H1 (cell line): ENCODE data around the gene HTR5A. TPM values are rescaled to one million over a fixed set of nuclear protein-coding genes. Genes with fewer than 3 reads are reported as not detected.

Source experiments
- CTCF ChIA-PET: fragments of 300-600 bp; sonication (Branson Sonifier 250); formaldehyde crosslinking; loops from one replicate; lab custom pipeline; 2021; ENCODE audit not compliant: partially characterized antibody; lab: Charles Lee
- POLR2A ChIA-PET: fragments of 300-600 bp; sonication (Branson Sonifier 250); formaldehyde crosslinking; loops from one replicate; lab custom pipeline; 2021; ENCODE audit warnings: inconsistent platforms; ENCODE audit not compliant: partially characterized antibody; lab: Charles Lee
- DNase-seq, 2 experiments: peaks; one replicate each; pipeline versions ENCODE4 v3.0.0 to v3.0.0-alpha.2; 2010 to 2022; ENCODE audit warnings: low spot score in 2 of 2, low read depth in 1 of 2, mixed read lengths in 1 of 2
- FAIRE-seq: peaks from 2 replicates; lab custom pipeline; 2011; peaks lifted over from hg19 to GRCh38; lab: Jason Lieb, UNC
- H2AFZ ChIP-seq: 2 replicates; pipeline ENCODE4 v1.8.1; 2012; ENCODE audit warnings: low read length, inconsistent platforms
- H2AK5ac ChIP-seq: 2 replicates; pipeline ENCODE4 v1.6.1; 2013; ENCODE audit warnings: low read depth, low read length
- H2BK120ac ChIP-seq: replicated peaks from 2 replicates; pipeline ENCODE3; 2013; ENCODE audit warnings: low read depth, low read length, inconsistent platforms
- H2BK12ac ChIP-seq: 2 replicates; pipeline ENCODE4 v1.6.1; 2013; ENCODE audit warnings: low read depth, low read length
- H2BK15ac ChIP-seq: 2 replicates; pipeline ENCODE4 v1.6.1; 2013; ENCODE audit warnings: low read length
- H2BK20ac ChIP-seq: 2 replicates; pipeline ENCODE4 v1.6.1; 2013; ENCODE audit warnings: low read length
- H2BK5ac ChIP-seq: 2 replicates; pipeline ENCODE4 v1.6.1; 2013; ENCODE audit warnings: low read depth, low read length
- H3K14ac ChIP-seq: 2 replicates; pipeline ENCODE4 v1.6.1; 2013; ENCODE audit warnings: inconsistent platforms; ENCODE audit not compliant: insufficient read length
- H3K18ac ChIP-seq: 2 replicates; pipeline ENCODE4 v1.6.1; 2013; ENCODE audit warnings: low read length; ENCODE audit errors: extremely low read depth
- H3K23ac ChIP-seq: 2 replicates; pipeline ENCODE4 v1.6.1; 2013; ENCODE audit warnings: inconsistent platforms; ENCODE audit not compliant: insufficient read length
- H3K23me2 ChIP-seq: 2 replicates; pipeline ENCODE4 v1.6.1; 2013; ENCODE audit warnings: low read depth, low read length
- H3K27ac ChIP-seq: 2 replicates; pipeline ENCODE4 v1.6.1; 2011; ENCODE audit warnings: low read depth, low read length, inconsistent platforms
- H3K27me3 ChIP-seq, 4 experiments: replicated peaks in 1 of 4; 1 replicate in 1 of 4; 2 replicates in 3 of 4; pipeline versions ENCODE4 v1.6.1 to v1.8.1; 2011 to 2013; ENCODE audit warnings: low read length in 3 of 4, mild to moderate bottlenecking in 3 of 4, inconsistent platforms in 2 of 4, mixed read lengths in 2 of 4, moderate library complexity in 1 of 4; ENCODE audit not compliant: control insufficient read depth in 3 of 4, insufficient read depth in 3 of 4; ENCODE audit errors: extremely low read depth in 1 of 4
- H3K36me3 ChIP-seq, 4 experiments: 2 replicates each; pipeline versions ENCODE4 v1.6.1 to v1.8.1; 2011 to 2013; ENCODE audit warnings: mild to moderate bottlenecking in 4 of 4, low read length in 3 of 4, moderate library complexity in 2 of 4, control low read depth in 1 of 4, inconsistent platforms in 1 of 4; ENCODE audit not compliant: insufficient read depth in 4 of 4, control insufficient read depth in 2 of 4
- H3K4ac ChIP-seq: replicated peaks from 2 replicates; pipeline ENCODE3; 2013; ENCODE audit warnings: low read length, low read depth, mixed read lengths, inconsistent platforms; ENCODE audit not compliant: insufficient read length
- H3K4me1 ChIP-seq, 4 experiments: replicated peaks in 1 of 4; 1 replicate in 1 of 4; 2 replicates in 3 of 4; pipeline versions ENCODE4 v1.6.1 to v1.8.1; 2011 to 2013; ENCODE audit warnings: low read length in 3 of 4, inconsistent platforms in 2 of 4, mixed read lengths in 1 of 4; ENCODE audit not compliant: insufficient read depth in 4 of 4, control insufficient read depth in 3 of 4
- H3K4me2 ChIP-seq, 2 experiments: 2 replicates each; pipeline versions ENCODE4 v1.6.1 to v1.8.1; 2011 to 2013; ENCODE audit warnings: low read depth in 2 of 2, low read length in 2 of 2, control low read depth in 1 of 2, inconsistent platforms in 1 of 2, mild to moderate bottlenecking in 1 of 2; ENCODE audit not compliant: insufficient read depth in 1 of 2
- H3K4me3 ChIP-seq, 4 experiments: fragments of 200-600, 300-600 bp in 1 of 4; sonication (generic), shearing (Covaris generic), sonication (Bioruptor Twin) in 1 of 4; 2 replicates each; pipeline versions ENCODE4 v1.5.1 to v1.8.1; 2011 to 2016; ENCODE audit warnings: low read length in 4 of 4, low read depth in 3 of 4, control low read depth in 2 of 4, inconsistent platforms in 2 of 4, mild to moderate bottlenecking in 2 of 4, mixed read lengths in 1 of 4, moderate library complexity in 1 of 4; ENCODE audit not compliant: insufficient read depth in 2 of 4; ENCODE audit errors: extremely low read depth in 1 of 4
- H3K56ac ChIP-seq: replicated peaks from 2 replicates; pipeline ENCODE3; 2013; ENCODE audit warnings: low read depth, mild to moderate bottlenecking, mixed read lengths, low read length, inconsistent platforms; ENCODE audit not compliant: insufficient read length
- H3K79me1 ChIP-seq: 2 replicates; pipeline ENCODE4 v1.6.1; 2013; ENCODE audit warnings: low read depth, low read length, control low read depth
- H3K79me2 ChIP-seq, 2 experiments: 2 replicates each; pipeline versions ENCODE4 v1.6.1 to v1.8.1; 2012 to 2013; ENCODE audit warnings: low read length in 2 of 2, mild to moderate bottlenecking in 2 of 2, inconsistent platforms in 1 of 2; ENCODE audit not compliant: insufficient read depth in 2 of 2, control insufficient read depth in 1 of 2
- H3K9ac ChIP-seq, 4 experiments: replicated peaks in 1 of 4; 1 replicate in 1 of 4; 2 replicates in 3 of 4; pipeline versions ENCODE4 v1.6.1 to v1.8.1; 2011 to 2013; ENCODE audit warnings: low read depth in 3 of 4, low read length in 3 of 4, control low read depth in 2 of 4, mild to moderate bottlenecking in 2 of 4, moderate library complexity in 2 of 4, inconsistent platforms in 1 of 4; ENCODE audit errors: extremely low read depth in 1 of 4
- H3K9me3 ChIP-seq, 2 experiments: 2 replicates each; pipeline versions ENCODE4 v1.6.1 to v1.8.1; 2012 to 2013; ENCODE audit warnings: mild to moderate bottlenecking in 2 of 2, moderate library complexity in 2 of 2, control low read depth in 1 of 2, inconsistent platforms in 1 of 2, low read depth in 1 of 2, low read length in 1 of 2, mixed read lengths in 1 of 2; ENCODE audit not compliant: insufficient read depth in 2 of 2
- H4K20me1 ChIP-seq, 2 experiments: replicated peaks in 1 of 2; 2 replicates each; pipeline versions ENCODE3 to v1.8.1; 2011 to 2013; ENCODE audit warnings: inconsistent platforms in 2 of 2, low read length in 2 of 2, mild to moderate bottlenecking in 1 of 2; ENCODE audit not compliant: insufficient read depth in 2 of 2, control insufficient read depth in 1 of 2
- H4K5ac ChIP-seq: 2 replicates; pipeline ENCODE4 v1.6.1; 2013; ENCODE audit warnings: low read length, low read depth, mixed read lengths, inconsistent platforms; ENCODE audit not compliant: insufficient read length
- H4K8ac ChIP-seq: 2 replicates; pipeline ENCODE4 v1.8.0; 2013; ENCODE audit warnings: mild to moderate bottlenecking, moderate library complexity, low read length, inconsistent platforms; ENCODE audit not compliant: insufficient read depth; ENCODE audit errors: extremely low read depth
- H4K91ac ChIP-seq: replicated peaks from 2 replicates; pipeline ENCODE3; 2013; ENCODE audit warnings: low read length, mixed read lengths, inconsistent platforms; ENCODE audit not compliant: insufficient read length
- HDAC6 ChIP-seq: IDR thresholded peaks from one replicate; pipeline ENCODE4 v1.7.1; 2012; ENCODE audit warnings: low read depth, mild to moderate bottlenecking, inconsistent platforms, low read length, moderate library complexity
- WGBS, 2 experiments: shearing (Covaris generic) in 1 of 2; methylation state at CpG; one replicate each; pipeline versions ENCODE4 v1.1.6 to v1.1.7; 2013 to 2015; ENCODE audit warnings: low lambda C conversion rate in 2 of 2, mixed read lengths in 2 of 2, inconsistent platforms in 1 of 2, low coverage in 1 of 2, missing lambda C conversion rate in 1 of 2; ENCODE audit not compliant: insufficient replicate concordance in 2 of 2, insufficient coverage in 1 of 2, insufficient read length in 1 of 2; ENCODE audit errors: extremely low coverage in 1 of 2, missing lambda C conversion rate in 1 of 2; 5-methylcytosine and 5-hydroxymethylcytosine counted together
- polyA plus RNA-seq, 7 experiments: library from polyadenylated mRNA; depleted of rRNA in 3 of 7; stranded (reverse) in 5 of 7; unstranded in 2 of 7; fragments of >200 nt in 5 of 7; fragments of 200-250 nt in 2 of 7; gene quantifications; 1 replicate in 5 of 7; 2 replicates in 1 of 7; 4 replicates in 1 of 7; pipeline versions ENCODE4 v1.2.1 to v1.2.3, GENCODE V29; 2011 to 2013; ENCODE audit warnings: missing spikeins in 2 of 7, mixed read lengths in 2 of 7
- total RNA-seq: library from RNA; stranded (reverse); fragmentation: NEBNext Ultra II Directional; extraction: Animal tissue kit (Norgen Biotek cat#: 25700); gene quantifications from 2 replicates; pipeline ENCODE4 v1.2.1, GENCODE V29; 2021

The HTR5A gene
- total and polyA plus RNA-seq, 2 of the 8 experiments (the other 6 are each of a cell fraction or from before 2014, with no cell fraction given) = 0.02 TPM; not detected in 1

DNA sequence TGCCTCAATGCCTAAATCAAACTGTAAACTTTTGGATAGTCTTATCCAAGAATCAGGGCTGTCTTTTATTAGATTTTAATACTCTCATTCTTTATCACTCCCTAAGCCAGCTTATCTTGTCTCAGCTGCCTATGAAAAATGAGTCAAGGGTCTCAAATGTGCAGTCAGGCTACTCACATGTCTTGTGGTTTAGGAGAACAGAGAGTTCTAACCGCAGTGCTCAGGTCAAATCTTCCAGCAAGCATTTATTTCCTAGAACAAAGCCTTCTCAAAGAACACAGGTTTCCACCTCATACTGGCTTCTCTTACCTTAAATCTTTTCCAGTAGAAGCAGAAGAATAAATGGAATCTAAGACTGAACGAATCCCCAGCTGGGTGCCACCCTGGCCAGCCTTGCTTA, 23.5 kb downstream of the HTR5A start:
- Histone ChIP-seq H2AK5ac (no peak overlapping the region), H3K18ac (no peak overlapping the region), H2BK12ac (no peak overlapping the region), H3K56ac (no peak overlapping the region), H3K79me1 (no peaks in the 10 kb centered on the region), H3K9me3 (peaks cover 5 to 10% of the 10 kb centered on the region in 2 experiments; a peak in 2 of 4 replicates), H3K4me2 (no peak overlapping the region), H3K4ac (no peak overlapping the region), H3K27ac (no peak overlapping the region), H3K79me2 (no peaks in the 10 kb centered on the region), H2BK15ac (no peak overlapping the region), H2AFZ (no peak overlapping the region), H2BK120ac (no peak overlapping the region), H4K8ac (no peak overlapping the region), H4K5ac (no peak overlapping the region), H3K27me3 (no peaks in the 10 kb centered on the region), H2BK20ac (no peak overlapping the region), H3K4me1 (no peaks in the 10 kb centered on the region), H3K14ac (no peak overlapping the region), H3K4me3 (no peak overlapping the region), H3K23ac (no peak overlapping the region), H3K36me3 (no peaks in the 10 kb centered on the region), H4K20me1 (no peaks in the 10 kb centered on the region), H4K91ac (no peak overlapping the region), H3K9ac (no peak overlapping the region), H3K23me2 (no peaks in the 10 kb centered on the region; the same call in 1 of the 2 replicates), H2BK5ac (no peak overlapping the region)
- CTCF ChIA-PET = interaction anchor here (1.3 kb wide), 1 partner anchor 182 kb away, joined by 3 read pairs; no protein-coding TSS in a partner anchor
- DNase-seq (no peak), FAIRE-seq (no peak)
- POLR2A ChIA-PET = no interaction called here
- WGBS, 2 experiments = 91% methylated on average over 2 of the region's 2 CpGs; no CpG with 5 or more reads in 1 of the 2 experiments
- no peak for TF ChIP-seq HDAC6
